PC-3 (cell line): Measurements from ENCODE around the gene ZER1.

Source experiments
- EZH2 ChIP-seq: fragments of 300-600 bp; sonication (generic); IDR thresholded peaks from one replicate; pipeline ENCODE4 v1.6.1; 2017; ENCODE audit warnings: antibody characterized with exemption, mild to moderate bottlenecking, low read length; ENCODE audit not compliant: unreplicated experiment
- TF ChIP-seq, protein P1 (sequence below): fragments of 300-600 bp; sonication (generic); conservative IDR thresholded peaks from 2 replicates; pipeline ENCODE4 v1.5.1; 2017; ENCODE audit warnings: antibody characterized with exemption, low read depth, mild to moderate bottlenecking, low read length

DNA sequence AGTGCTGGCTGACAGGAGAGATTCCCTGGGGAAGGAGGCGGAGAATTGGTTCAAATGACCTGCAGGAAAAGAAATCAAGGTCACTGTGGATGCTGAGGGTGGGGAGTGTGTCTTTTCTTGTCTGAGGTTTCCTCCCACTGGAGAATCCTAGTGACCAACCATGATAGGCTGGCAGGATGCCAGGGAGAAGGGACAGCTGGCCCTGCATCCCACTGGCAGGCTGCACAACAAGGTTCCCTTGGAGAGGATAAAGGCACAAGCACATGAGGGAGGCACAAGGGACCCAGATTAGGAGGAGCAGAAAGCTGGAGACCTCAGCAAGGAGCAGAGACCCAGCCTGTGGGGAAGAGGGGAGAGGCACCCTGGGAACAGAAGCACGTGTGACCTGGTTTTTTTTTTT is 36.4 kb downstream of the ZER1 start:
- TF ChIP-seq, protein P1, sequence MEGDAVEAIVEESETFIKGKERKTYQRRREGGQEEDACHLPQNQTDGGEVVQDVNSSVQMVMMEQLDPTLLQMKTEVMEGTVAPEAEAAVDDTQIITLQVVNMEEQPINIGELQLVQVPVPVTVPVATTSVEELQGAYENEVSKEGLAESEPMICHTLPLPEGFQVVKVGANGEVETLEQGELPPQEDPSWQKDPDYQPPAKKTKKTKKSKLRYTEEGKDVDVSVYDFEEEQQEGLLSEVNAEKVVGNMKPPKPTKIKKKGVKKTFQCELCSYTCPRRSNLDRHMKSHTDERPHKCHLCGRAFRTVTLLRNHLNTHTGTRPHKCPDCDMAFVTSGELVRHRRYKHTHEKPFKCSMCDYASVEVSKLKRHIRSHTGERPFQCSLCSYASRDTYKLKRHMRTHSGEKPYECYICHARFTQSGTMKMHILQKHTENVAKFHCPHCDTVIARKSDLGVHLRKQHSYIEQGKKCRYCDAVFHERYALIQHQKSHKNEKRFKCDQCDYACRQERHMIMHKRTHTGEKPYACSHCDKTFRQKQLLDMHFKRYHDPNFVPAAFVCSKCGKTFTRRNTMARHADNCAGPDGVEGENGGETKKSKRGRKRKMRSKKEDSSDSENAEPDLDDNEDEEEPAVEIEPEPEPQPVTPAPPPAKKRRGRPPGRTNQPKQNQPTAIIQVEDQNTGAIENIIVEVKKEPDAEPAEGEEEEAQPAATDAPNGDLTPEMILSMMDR = no peak
- TF ChIP-seq EZH2 = no peak
